ENCODE data around the gene TSPYL6.

DNA sequence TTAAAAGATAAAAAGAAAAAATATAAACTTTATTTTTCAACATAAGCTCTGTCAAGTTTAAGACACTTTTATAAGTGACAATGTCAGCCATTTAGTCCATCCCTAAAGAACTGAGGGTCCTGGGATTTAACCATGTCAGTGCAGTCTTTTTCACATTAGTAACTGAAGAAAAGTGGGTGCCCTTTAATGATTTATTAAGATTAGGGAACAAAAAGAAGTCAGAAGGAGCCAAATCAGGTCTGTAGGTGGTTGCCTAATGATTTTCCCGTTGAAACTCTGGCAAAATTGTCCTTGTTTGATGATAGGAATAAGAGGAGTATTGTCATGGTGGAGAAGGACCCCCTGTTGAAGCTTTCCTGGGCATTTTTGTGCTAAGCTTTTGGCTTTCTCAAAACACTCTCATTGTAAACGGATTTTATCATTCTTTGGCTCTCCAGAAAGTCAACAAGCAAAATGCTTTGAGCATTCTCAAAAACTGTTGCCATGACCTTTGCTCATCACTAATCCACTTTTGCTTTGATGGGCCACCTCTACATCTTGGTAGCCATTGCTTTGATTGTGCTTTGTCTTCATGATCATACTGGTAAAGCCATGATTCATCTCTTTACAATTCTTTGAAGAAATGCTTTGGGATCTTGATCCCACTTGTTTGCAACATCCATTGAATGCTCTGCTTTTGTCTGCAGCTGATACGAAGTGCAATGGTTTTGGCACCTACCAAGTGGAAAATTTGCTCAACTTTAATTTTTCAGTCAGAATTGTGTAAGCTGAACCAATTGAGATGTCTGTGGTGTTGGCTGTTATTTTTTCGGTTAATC, 22.0 kb downstream of the TSPYL6 start:
- TF ChIP-seq, protein P1, sequence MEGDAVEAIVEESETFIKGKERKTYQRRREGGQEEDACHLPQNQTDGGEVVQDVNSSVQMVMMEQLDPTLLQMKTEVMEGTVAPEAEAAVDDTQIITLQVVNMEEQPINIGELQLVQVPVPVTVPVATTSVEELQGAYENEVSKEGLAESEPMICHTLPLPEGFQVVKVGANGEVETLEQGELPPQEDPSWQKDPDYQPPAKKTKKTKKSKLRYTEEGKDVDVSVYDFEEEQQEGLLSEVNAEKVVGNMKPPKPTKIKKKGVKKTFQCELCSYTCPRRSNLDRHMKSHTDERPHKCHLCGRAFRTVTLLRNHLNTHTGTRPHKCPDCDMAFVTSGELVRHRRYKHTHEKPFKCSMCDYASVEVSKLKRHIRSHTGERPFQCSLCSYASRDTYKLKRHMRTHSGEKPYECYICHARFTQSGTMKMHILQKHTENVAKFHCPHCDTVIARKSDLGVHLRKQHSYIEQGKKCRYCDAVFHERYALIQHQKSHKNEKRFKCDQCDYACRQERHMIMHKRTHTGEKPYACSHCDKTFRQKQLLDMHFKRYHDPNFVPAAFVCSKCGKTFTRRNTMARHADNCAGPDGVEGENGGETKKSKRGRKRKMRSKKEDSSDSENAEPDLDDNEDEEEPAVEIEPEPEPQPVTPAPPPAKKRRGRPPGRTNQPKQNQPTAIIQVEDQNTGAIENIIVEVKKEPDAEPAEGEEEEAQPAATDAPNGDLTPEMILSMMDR (IDR thresholded peaks at IDR 0.05), result no peak
- no peak for TF ChIP-seq POLR2A (IDR thresholded peaks at IDR 0.05)
